Renal pelvis (tissue), 4 donors: ENCODE results near the gene LRRC23. TPM values are rescaled to one million over a fixed set of nuclear protein-coding genes. Genes with fewer than 3 reads are reported as not detected.
"Not testable (repeated sequence)": the region's sequence is repeated elsewhere in the genome, so short reads cannot be mapped to it uniquely, and the experiment has no call there.

ENCODE experiments used
- DNase-seq: peaks from one replicate; pipeline ENCODE4 v3.0.0-alpha.2; 2013
- polyA plus RNA-seq, 3 donors: library from polyadenylated mRNA; unstranded; fragments of 120-200 nt; gene quantifications; one replicate each; pipeline ENCODE4 v1.2.1, GENCODE V29; 2013; ENCODE audit not compliant: insufficient read length in 3 of 3

LRRC23 gene
- polyA plus RNA-seq, 3 donors: 20.5 to 21.0 (median 20.9) TPM

DNA sequence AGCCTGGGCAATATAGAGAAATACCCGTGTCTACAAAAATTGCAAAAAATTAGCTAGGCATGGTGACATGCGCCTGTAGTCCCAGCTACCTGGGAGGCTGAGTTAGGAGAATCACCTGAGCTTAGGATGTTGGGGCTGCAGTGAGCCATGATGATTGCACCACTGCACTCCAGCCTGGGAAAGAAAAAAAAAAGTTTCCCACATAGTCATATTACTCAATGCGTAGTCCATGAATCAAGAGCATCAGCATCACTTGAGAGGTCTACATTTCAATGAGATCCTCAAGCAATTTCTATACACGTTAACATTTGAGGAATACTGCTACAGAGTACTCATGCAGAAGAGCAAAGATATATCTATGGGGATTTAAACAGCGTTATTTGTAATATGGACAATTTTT is 5.2 kb upstream of the LRRC23 start:
- no peak for DNase-seq

- no peak for DNase-seq
Observed at GRCh38 chr12:6899837-6900519, 4.6 kb upstream of the LRRC23 start.

DNA sequence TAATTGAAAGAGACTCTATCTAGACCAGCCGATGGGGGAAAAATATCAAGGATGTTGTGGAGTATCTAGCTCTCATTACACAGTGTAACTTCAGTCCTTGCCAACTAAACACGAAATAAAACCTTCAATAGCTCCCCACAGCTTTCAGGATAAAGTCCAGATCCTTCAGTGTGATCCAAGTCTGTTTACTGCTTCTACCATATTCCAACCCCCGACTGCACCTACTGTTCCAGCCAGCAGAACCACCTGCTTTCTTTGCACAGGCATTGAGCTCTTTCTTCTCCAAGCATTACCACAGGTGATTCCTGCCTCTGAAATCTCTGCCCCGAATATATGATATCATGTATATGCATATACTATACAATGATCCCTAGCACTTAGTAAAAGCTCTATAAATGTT is 2.2 kb upstream of the LRRC23 start:
- no peak for DNase-seq

DNA sequence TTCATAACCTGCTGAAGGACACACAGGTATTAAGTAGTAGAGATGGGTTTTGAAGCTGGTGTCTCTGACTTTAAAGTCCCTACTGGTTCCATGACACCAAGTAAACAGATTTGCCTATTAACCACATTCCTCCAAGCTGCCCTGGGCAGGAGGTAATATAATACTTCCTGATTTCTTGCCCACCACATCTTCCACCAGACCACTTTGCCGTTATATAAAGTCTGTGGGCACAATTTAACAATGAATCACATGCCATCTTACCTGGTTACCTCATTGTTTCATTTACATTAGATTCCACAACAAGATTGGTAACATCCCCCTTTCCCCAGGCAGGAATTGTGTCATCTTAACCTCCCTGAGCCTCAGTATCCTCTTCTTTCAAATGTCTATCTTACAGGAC is 900 bp upstream of the LRRC23 start:
- DNase-seq: no peak

DNA sequence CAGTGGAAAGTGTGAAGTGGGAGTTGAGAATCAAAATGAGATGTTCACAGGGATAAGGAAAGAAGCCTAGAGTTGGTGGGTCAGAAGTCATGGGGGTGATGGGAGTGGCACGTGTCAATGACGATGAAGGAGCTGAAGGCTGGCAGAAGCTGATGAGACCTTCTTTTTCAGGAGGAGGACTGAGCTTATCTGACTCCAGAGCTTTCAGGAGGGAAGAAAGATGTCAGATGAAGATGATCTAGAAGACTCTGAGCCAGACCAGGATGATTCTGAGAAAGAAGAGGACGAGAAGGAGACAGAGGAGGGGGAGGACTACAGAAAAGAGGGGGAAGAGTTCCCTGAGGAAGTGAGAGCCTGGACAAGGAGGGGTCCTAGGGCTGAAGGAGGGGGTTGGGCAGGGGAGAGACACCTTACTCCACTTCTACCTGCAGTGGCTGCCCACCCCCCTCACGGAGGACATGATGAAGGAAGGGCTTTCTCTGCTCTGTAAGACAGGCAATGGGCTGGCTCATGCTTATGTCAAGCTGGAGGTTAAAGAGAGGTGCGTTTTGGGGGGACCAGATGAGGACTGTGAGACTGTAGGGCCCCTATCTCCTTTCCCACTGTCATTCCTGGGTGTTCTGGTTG is 905 bp downstream of the LRRC23 start:
- DNase-seq: no peak

GRCh38 chr12:6908141-6908540 is 3.5 kb downstream of the LRRC23 start:
- not testable (repeated sequence) for DNase-seq

DNA sequence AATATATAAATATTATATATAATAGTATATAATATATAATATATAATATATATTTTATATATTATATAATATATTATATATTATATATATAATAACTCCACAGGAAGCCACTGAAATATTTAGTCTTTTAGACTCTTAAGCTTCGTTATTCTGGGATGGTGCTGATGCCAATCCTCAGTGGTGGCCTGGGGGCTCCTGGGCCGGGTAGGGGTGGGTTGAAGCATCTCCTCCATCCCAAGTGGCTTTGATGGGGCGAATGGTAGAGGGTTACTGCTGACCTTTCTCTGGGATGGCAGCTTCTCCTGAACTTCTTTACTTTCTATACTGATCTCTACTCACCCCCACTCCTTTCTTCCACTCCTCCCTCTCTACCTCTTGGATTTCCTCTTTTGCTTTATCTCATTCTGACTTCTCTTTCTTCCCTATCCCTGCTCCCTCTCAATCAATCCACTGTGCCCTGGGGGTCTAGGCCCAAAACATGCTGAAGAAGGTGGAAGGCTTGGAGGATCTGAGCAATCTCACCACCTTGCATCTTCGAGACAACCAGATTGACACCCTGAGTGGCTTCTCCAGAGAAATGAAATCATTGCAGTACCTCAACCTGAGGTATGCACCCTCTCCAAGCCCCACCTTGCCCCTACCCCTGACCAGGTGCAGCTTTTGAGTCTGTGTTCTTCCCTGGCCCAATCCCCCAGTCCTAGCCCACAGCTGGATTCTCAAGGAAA is 5.0 kb downstream of the LRRC23 start:
- DNase-seq: no peak

GRCh38 chr12:6912164-6912935 is 7.7 kb downstream of the LRRC23 start:
- DNase-seq: no peak

DNA sequence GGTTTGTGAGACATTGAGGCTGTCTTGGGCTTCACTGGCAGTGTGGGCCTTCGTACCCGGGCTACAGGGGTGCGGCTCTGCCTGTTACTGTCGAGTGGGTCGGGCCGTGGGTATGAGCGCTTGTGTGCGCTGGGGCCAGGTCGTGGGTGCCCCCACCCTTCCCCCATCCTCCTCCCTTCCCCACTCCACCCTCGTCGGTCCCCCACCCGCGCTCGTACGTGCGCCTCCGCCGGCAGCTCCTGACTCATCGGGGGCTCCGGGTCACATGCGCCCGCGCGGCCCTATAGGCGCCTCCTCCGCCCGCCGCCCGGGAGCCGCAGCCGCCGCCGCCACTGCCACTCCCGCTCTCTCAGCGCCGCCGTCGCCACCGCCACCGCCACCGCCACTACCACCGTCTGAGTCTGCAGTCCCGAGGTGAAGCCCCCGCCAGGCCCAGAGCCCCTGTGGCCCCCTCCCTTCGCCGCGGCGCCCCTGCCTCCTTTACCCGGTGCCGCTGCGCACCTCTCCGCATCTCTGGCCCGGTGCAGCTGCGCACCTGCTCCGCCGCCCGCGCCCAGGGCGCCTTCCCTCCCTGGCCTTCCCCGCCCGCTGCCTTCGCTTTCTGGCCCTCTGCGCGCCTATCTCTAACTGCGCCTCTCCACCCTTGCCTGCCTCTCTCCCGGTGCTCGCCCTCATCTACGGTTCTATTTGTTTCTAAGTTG is 9.8 kb downstream of the LRRC23 start, which contains the start of gene ENO2:
ENO2 (plus strand) TSS at position 335 of the 701 bp plus-strand sequence. CDS start 1,253 bp downstream, outside the sequence.
- no peak for DNase-seq

DNA sequence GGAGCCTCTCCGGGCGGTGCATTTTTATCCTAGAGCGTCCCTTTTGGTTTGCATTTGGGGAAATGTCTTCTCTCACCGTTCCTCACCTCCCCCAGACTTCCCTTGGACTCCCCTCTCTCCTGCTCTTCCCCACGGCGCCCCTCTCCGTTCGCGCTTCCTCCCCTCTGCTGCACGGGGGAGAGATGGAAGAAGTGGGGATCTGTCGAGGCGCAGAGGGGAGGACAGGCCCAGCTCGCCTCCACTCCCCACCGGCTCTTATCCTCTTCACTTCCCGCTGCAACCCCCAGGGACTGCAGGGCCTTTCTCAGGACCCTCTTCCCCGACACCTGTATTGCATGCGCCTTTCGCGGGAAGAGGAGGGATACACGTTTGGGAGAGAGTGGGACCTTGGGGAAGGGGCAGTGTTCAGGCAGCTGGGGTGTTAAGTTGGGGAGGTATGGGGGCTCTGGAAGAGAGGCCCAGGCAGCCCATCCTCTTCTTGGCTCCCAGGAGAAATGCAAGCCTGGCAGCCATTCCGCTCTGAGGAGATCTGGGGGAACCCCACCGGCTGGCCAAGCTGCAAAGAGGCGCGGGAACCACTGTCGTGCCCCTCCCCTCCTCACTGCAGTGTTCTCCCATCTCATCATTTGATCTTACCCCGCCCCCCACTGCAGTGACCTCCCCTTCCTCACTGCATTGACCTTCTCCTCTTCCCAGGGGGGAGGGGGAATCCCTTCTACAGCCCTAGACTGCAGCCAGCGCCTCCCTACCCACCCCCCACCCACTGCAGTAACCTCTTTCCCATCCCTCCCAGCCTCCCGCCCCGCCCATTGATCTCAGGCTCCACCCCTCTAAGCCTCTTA is 10.5 kb downstream of the LRRC23 start:
- DNase-seq: no peak

DNA sequence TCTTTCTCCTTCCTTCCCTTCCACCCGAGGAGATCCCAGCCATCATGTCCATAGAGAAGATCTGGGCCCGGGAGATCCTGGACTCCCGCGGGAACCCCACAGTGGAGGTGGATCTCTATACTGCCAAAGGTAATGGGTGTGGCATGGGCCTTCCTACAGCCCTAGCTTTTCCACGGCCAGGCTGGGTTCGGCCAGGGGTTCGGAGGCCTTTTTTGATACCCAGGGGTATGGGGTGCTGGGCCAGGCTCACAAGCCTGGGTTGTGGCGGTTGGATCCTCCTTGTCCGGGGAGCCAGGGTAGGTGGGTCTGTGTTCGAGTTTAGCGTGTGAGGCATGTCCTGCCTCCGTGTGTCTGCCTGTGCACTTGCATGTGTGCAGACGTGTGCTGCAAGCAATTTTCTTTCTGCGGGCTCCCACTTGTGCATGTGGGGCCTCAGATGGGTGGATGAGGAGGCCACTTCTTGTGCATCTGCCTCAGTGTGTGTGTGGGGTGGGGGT is 11.2 kb downstream of the LRRC23 start:
- DNase-seq: no peak

GRCh38 chr12:6916426-6917200 is 12.0 kb downstream of the LRRC23 start:
- no peak for DNase-seq

DNA sequence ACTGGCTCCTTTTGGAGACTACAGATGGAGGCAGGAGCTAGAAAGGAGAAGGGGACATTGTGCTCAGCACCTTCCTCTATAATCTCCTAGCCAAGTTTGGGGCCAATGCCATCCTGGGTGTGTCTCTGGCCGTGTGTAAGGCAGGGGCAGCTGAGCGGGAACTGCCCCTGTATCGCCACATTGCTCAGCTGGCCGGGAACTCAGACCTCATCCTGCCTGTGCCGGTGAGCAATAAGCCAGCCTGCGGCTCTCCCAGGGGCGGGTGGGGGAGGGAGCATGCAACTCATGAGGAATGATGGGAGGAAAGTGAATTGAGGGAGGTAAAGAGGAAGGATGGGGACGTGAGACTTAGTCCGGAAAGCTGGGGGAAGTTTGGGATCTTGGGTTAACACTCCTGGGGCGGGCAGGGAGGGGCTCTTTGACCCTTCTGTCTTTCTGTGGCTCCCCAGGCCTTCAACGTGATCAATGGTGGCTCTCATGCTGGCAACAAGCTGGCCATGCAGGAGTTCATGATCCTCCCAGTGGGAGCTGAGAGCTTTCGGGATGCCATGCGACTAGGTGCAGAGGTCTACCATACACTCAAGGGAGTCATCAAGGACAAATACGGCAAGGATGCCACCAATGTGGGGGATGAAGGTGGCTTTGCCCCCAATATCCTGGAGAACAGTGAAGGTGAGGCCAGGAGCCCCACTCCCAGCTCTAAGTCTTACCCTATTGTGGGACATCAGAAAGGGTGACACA is 13.0 kb downstream of the LRRC23 start:
- DNase-seq: no peak

GRCh38 chr12:6919588-6919987 is 15.0 kb downstream of the LRRC23 start:
- no peak for DNase-seq

- no peak for DNase-seq
Observed at GRCh38 chr12:6921539-6921938, 16.9 kb downstream of the LRRC23 start.

- no peak for DNase-seq
Observed at GRCh38 chr12:6921996-6922946, 17.6 kb downstream of the LRRC23 start.

- DNase-seq: no peak
Observed at GRCh38 chr12:6923003-6923732, 18.5 kb downstream of the LRRC23 start.
